Panc1 (cell line): ENCODE results near the gene SLC6A6. TPM values are rescaled to one million over a fixed set of nuclear protein-coding genes. Genes with fewer than 3 reads are reported as not detected.

Source experiments
- ATAC-seq: fragments of 200-7000 bp; cut with Tn5 transposase; 2 replicates; pipeline ENCODE4 v1.9.1; 2020; ENCODE audit warnings: mild to moderate bottlenecking, moderate library complexity
- BruUV-seq: library from RNA; stranded (reverse); fragments of 400-500 nt; replicated peaks from 2 replicates; lab custom pipeline; 2021; lab: Mats Ljungman, UMichigan
- CTCF ChIA-PET: fragments of 300-600 bp; sonication (Branson Sonifier 250); formaldehyde crosslinking; loops from one replicate; lab custom pipeline; 2022; ENCODE audit warnings: antibody characterized with exemption; lab: Charles Lee
- POLR2A ChIA-PET: fragments of 300-600 bp; sonication (Branson Sonifier 250); formaldehyde crosslinking; loops from one replicate; lab custom pipeline; 2022; ENCODE audit warnings: antibody characterized with exemption; lab: Charles Lee
- DNase-seq: peaks from one replicate; pipeline ENCODE4 v3.0.0-alpha.2; 2010; ENCODE audit warnings: low read depth, low spot score
- H3K27ac ChIP-seq: 2 replicates; pipeline ENCODE4 v1.5.1; 2011; ENCODE audit warnings: mild to moderate bottlenecking, low read length, inconsistent platforms
- H3K27me3 ChIP-seq: fragments of 200-500 bp; sonication (Bioruptor generic); 2 replicates; pipeline ENCODE4 v1.6.0; 2014; ENCODE audit warnings: low read length, inconsistent platforms; ENCODE audit not compliant: control insufficient read depth, insufficient read depth
- H3K36me3 ChIP-seq: fragments of 200-500 bp; sonication (Bioruptor generic); 2 replicates; pipeline ENCODE4 v1.5.1; 2014; ENCODE audit warnings: inconsistent platforms, mild to moderate bottlenecking, low read length, moderate library complexity; ENCODE audit not compliant: control insufficient read depth, insufficient read depth
- H3K4me1 ChIP-seq: 2 replicates; pipeline ENCODE4 v1.5.1; 2011; ENCODE audit warnings: inconsistent platforms, mild to moderate bottlenecking, low read length, moderate library complexity; ENCODE audit not compliant: control insufficient read depth, insufficient read depth
- H3K4me3 ChIP-seq, 2 experiments: 2 replicates each; pipeline ENCODE4 v1.5.1; 2011 to 2012; ENCODE audit warnings: low read depth in 2 of 2, low read length in 2 of 2, mild to moderate bottlenecking in 2 of 2, inconsistent platforms in 1 of 2, moderate library complexity in 1 of 2
- H3K9me3 ChIP-seq: fragments of 200-500 bp; sonication (Bioruptor generic); 2 replicates; pipeline ENCODE4 v1.5.1; 2014; ENCODE audit warnings: low read depth, mild to moderate bottlenecking, inconsistent platforms, low read length, moderate library complexity; ENCODE audit not compliant: control insufficient read depth, insufficient read depth
- CTCF ChIP-seq: fragments of 450-650 bp; IDR thresholded peaks from 2 replicates; pipeline ENCODE4 v1.5.1; 2017; ENCODE audit warnings: mild to moderate bottlenecking
- POLR2AphosphoS5 ChIP-seq: IDR thresholded peaks from 2 replicates; pipeline ENCODE4 v1.6.1; 2012; ENCODE audit warnings: mild to moderate bottlenecking, low read depth, low read length, moderate library complexity
- REST ChIP-seq, 2 experiments: IDR thresholded peaks; 2 replicates each; pipeline ENCODE4 v1.6.1; 2011 to 2012; ENCODE audit warnings: low read depth in 2 of 2, control low read depth in 1 of 2, low read length in 1 of 2, mild to moderate bottlenecking in 1 of 2, moderate library complexity in 1 of 2; ENCODE audit not compliant: insufficient read depth in 1 of 2
- SIN3A ChIP-seq: IDR thresholded peaks from 2 replicates; pipeline ENCODE4 v1.6.1; 2012; ENCODE audit warnings: low read depth, mild to moderate bottlenecking, low read length, moderate library complexity, borderline replicate concordance; ENCODE audit not compliant: insufficient read depth
- TCF7L2 ChIP-seq: IDR thresholded peaks from 2 replicates; pipeline ENCODE4 v1.6.1; 2011; ENCODE audit warnings: mild to moderate bottlenecking, low read depth, low read length, inconsistent platforms
- in situ Hi-C: cut with HindIII; loops from 2 replicates; pipeline ENCODE4 v1.10.0; 2016; ENCODE audit warnings: low sequenced_read_pairs, low pct_unique_long_range_greater_than_20kb
- intact Hi-C: fragments of 100-400 bp; cut with micrococcal nuclease; formaldehyde crosslinking; loops from one replicate; pipeline ENCODE4 v1.10.0; 2022; ENCODE audit not compliant: unreplicated experiment
- total RNA-seq: library from RNA; stranded (reverse); gene quantifications from one replicate; pipeline ENCODE4 v1.2.1, GENCODE V29; 2021; ENCODE audit not compliant: unreplicated experiment

Gene SLC6A6
- total RNA-seq, 1 experiment from 2014 or later = 61.0 TPM

GRCh38 chr3:14434498-14435151 lies 32.2 kb downstream of the SLC6A6 start:
- no peaks in the 10 kb centered on the region for H3K27me3 ChIP-seq
- intact Hi-C loops = no loop called here
- in situ Hi-C loops = no loop called here
- no peak for TF ChIP-seq SIN3A
- no peak for TF ChIP-seq POLR2AphosphoS5
- TF ChIP-seq TCF7L2 = no peak
- no peak for TF ChIP-seq CTCF
- POLR2A ChIA-PET = no interaction called here
- H3K9me3 ChIP-seq = no peaks in the 10 kb centered on the region
- H3K36me3 ChIP-seq = no peaks in the 10 kb centered on the region
- no TSS peak for BruUV-seq
- CTCF ChIA-PET = no interaction called here
- ATAC-seq (0 out of 2 replicates have a peak, but pooled peaks have one; percentile 11), DNase-seq (no peak)
- peak overlapping the region; percentile 87 for H3K27ac ChIP-seq
- H3K4me3 ChIP-seq = peak overlapping the region in 1 of 2 experiments; percentile 5; a peak in 1 of 4 replicates
- peaks cover 81% of the 10 kb centered on the region for H3K4me1 ChIP-seq

GRCh38 chr3:14435175-14436014 lies 33.0 kb downstream of the SLC6A6 start:
- H3K27ac ChIP-seq = peak overlapping the region; percentile 87
- ChIA-PET CTCF (no interaction called here), POLR2A (interaction anchor here (0.5 kb wide), 1 partner anchor 179 kb away, joined by 4 read pairs; no protein-coding TSS in a partner anchor)
- BruUV-seq = no TSS peak
- H3K4me3 ChIP-seq = peak overlapping the region in 1 of 2 experiments; percentile 5; a peak in 1 of 4 replicates
- H3K9me3 ChIP-seq = no peaks in the 10 kb centered on the region
- no peak for DNase-seq
- no peak for TF ChIP-seq REST (IDR thresholded peaks at IDR 0.05; ENCODE audit: insufficient read depth in 1 of 2, low read depth in 2 of 2, low read length in 1 of 2)
- H3K36me3 ChIP-seq = no peaks in the 10 kb centered on the region
- in situ Hi-C loops = no loop called here
- intact Hi-C loops = no loop called here
- no peak for ATAC-seq
- H3K27me3 ChIP-seq = no peaks in the 10 kb centered on the region
- peaks cover 87% of the 10 kb centered on the region for H3K4me1 ChIP-seq
